GM23248 (cell line): ENCODE measurements around the gene FRMPD4. TPM values are rescaled to one million over a fixed set of nuclear protein-coding genes. Genes with fewer than 3 reads are reported as not detected.

Experiments
- DNase-seq: peaks from one replicate; pipeline ENCODE4 v3.0.0-alpha.2; 2015
- H2AFZ ChIP-seq: fragments of 200-600 bp; sonication (generic); 2 replicates; pipeline ENCODE4 v1.6.1; 2016; ENCODE audit warnings: antibody characterized with exemption
- H3F3A ChIP-seq: fragments of 200-600 bp; sonication (generic); 2 replicates; pipeline ENCODE4 v1.6.1; 2016; ENCODE audit warnings: mild to moderate bottlenecking, antibody characterized with exemption, mixed run types; ENCODE audit not compliant: insufficient read depth
- H3K27ac ChIP-seq: fragments of 200-600 bp; sonication (generic); 2 replicates; pipeline ENCODE4 v1.5.1; 2016; ENCODE audit warnings: mild to moderate bottlenecking
- H3K27me3 ChIP-seq: fragments of 200-600 bp; sonication (generic); replicated peaks from 2 replicates; pipeline ENCODE4 v1.6.1; 2016; ENCODE audit warnings: mild to moderate bottlenecking; ENCODE audit not compliant: insufficient read depth
- H3K36me3 ChIP-seq: fragments of 200-600 bp; sonication (generic); 2 replicates; pipeline ENCODE4 v1.6.1; 2016; ENCODE audit warnings: low read depth, mild to moderate bottlenecking
- H3K4me1 ChIP-seq: fragments of 200-600 bp; sonication (generic); 2 replicates; pipeline ENCODE4 v1.6.1; 2016; ENCODE audit warnings: mild to moderate bottlenecking; ENCODE audit not compliant: insufficient read depth
- H3K4me2 ChIP-seq: fragments of 200-600 bp; sonication (generic); one replicate; pipeline ENCODE4 v1.6.1; 2016; ENCODE audit warnings: mild to moderate bottlenecking; ENCODE audit not compliant: unreplicated experiment
- H3K4me3 ChIP-seq: fragments of 200-600 bp; sonication (generic); 2 replicates; pipeline ENCODE4 v1.5.1; 2016; ENCODE audit warnings: mild to moderate bottlenecking
- H3K79me2 ChIP-seq: fragments of 200-600 bp; sonication (generic); 2 replicates; pipeline ENCODE4 v1.6.1; 2016; ENCODE audit warnings: mild to moderate bottlenecking; ENCODE audit not compliant: insufficient read depth
- H3K9ac ChIP-seq: fragments of 200-600 bp; sonication (generic); 2 replicates; pipeline ENCODE4 v1.6.1; 2016; ENCODE audit warnings: mild to moderate bottlenecking
- H3K9me2 ChIP-seq: fragments of 200-600 bp; sonication (generic); 2 replicates; pipeline ENCODE4 v1.6.1; 2016; ENCODE audit warnings: mixed run types, mild to moderate bottlenecking, moderate library complexity; ENCODE audit not compliant: insufficient read depth
- H3K9me3 ChIP-seq: fragments of 200-600 bp; sonication (generic); one replicate; pipeline ENCODE4 v1.6.1; 2017; ENCODE audit warnings: low read depth
- H4K20me1 ChIP-seq: fragments of 200-600 bp; sonication (generic); 2 replicates; pipeline ENCODE4 v1.6.0; 2016; ENCODE audit not compliant: insufficient read depth
- EZH2 ChIP-seq: fragments of 200-600 bp; sonication (generic); IDR thresholded peaks from 2 replicates; pipeline ENCODE4 v1.6.1; 2018; ENCODE audit warnings: antibody characterized with exemption, mild to moderate bottlenecking; ENCODE audit not compliant: insufficient read depth, poor library complexity, severe bottlenecking
- EZH2phosphoT487 ChIP-seq: fragments of 200-600 bp; sonication (generic); IDR thresholded peaks from 2 replicates; pipeline ENCODE4 v1.6.1; 2018; ENCODE audit warnings: antibody characterized with exemption, moderate library complexity, mild to moderate bottlenecking, low read depth; ENCODE audit not compliant: insufficient read depth
- WGBS, 2 experiments: methylation state at CpG; one replicate each; pipeline ENCODE4 v1.1.6; 2015 to 2017; ENCODE audit warnings: low lambda C conversion rate in 2 of 2, low coverage in 1 of 2; ENCODE audit errors: missing lambda C conversion rate in 2 of 2; 5-methylcytosine and 5-hydroxymethylcytosine counted together
- in situ Hi-C: fragments of 300-500 bp; cut with MboI; formaldehyde crosslinking; loops from 2 replicates; pipeline ENCODE4 v1.15.0; 2020
- polyA plus RNA-seq: library from polyadenylated mRNA; unstranded; fragments of >200 nt; fragmentation: Nextera tagmentation; extraction: Ambion mirVana; gene quantifications from 2 replicates; pipeline ENCODE4 v1.2.1, GENCODE V29; 2016
- total RNA-seq: library from RNA; depleted of rRNA; stranded (reverse); fragments of >200 nt; shearing (Covaris generic); gene quantifications from 2 replicates; pipeline ENCODE4 v1.2.3, GENCODE V29; 2014

FRMPD4 gene
- total and polyA plus RNA-seq, 2 experiments from 2014 or later = 0.04 TPM; not detected in 1

DNA sequence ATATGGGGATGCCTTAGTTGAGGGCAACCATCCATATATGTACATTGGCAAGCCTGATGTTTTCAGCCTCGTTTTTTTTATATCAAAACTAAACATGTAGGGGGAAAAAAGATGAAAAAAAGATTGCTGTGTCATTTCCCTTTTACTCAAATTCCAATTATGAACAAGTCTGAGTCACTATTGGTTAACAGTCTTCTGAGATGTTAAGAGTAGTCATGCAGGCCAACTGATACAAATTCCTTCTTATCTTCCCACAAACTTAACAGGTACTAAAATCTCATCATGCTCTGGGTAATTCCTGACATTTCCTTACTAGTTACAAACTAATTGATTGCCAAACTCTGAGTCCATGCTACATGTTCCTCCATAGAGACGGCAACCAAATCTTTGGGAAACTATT lies 222.1 kb downstream of the FRMPD4 start:
- H3K36me3 ChIP-seq = no peaks in the 10 kb centered on the region
- no peak overlapping the region for H3K9ac ChIP-seq
- no peaks in the 10 kb centered on the region for H3F3A ChIP-seq
- DNase-seq = peak; percentile 5
- in situ Hi-C loops = no loop called here
- TF ChIP-seq EZH2 (no peak), EZH2phosphoT487 (no peak)
- no peak overlapping the region for H3K27ac ChIP-seq
- H3K27me3 ChIP-seq = no peaks in the 10 kb centered on the region
- H3K4me3 ChIP-seq = no peak overlapping the region
- H3K9me3 ChIP-seq = no peaks in the 10 kb centered on the region
- H3K4me2 ChIP-seq = no peak overlapping the region
- H3K79me2 ChIP-seq = no peaks in the 10 kb centered on the region
- H4K20me1 ChIP-seq = no peaks in the 10 kb centered on the region
- no peaks in the 10 kb centered on the region for H3K9me2 ChIP-seq
- H3K4me1 ChIP-seq = no peaks in the 10 kb centered on the region
- 28 to 33% methylated on average over 2 of the region's 2 CpGs for WGBS, 2 experiments
- no peak overlapping the region for H2AFZ ChIP-seq

DNA sequence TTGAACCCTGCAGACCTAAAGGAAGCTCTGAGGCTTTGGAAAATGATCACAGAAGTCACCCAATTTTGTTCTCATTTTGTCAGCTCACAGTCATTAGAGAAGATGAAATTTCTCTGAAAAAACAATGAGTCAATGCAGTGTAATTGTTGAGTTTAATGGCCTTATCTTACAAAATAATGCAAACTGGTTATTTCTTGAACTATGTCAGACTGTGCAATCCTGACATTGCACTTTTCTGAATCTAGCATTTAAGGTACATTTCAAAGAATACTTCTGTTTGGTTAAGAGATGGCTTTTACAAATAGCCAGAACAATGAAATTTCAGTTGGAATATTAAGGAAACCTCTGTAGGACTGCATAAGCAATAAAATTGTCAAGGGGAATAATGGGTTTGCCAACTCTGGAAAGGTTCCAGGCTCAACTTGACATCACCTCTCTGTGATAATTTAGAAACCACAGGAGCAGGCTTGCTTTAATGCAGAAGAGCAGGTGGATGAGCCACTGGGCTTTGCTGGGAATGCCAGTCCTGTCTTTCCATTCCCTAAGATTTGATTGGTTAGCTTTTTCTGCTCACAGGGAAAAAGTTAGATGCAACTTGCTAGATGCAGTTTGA lies 222.8 kb downstream of the FRMPD4 start:
- H3K9me3 ChIP-seq = no peaks in the 10 kb centered on the region
- H3K27ac ChIP-seq = no peak overlapping the region
- no peak for DNase-seq
- H3F3A ChIP-seq = no peaks in the 10 kb centered on the region
- H2AFZ ChIP-seq = no peak overlapping the region
- H3K4me3 ChIP-seq = no peak overlapping the region
- H3K27me3 ChIP-seq = no peaks in the 10 kb centered on the region
- H3K9me2 ChIP-seq = no peaks in the 10 kb centered on the region
- no peak for TF ChIP-seq EZH2
- no peak for TF ChIP-seq EZH2phosphoT487
- H3K9ac ChIP-seq = no peak overlapping the region
- no peak overlapping the region for H3K4me2 ChIP-seq
- no peaks in the 10 kb centered on the region for H3K36me3 ChIP-seq
- no peaks in the 10 kb centered on the region for H4K20me1 ChIP-seq
- in situ Hi-C loops = no loop called here
- no peaks in the 10 kb centered on the region for H3K79me2 ChIP-seq
- no peaks in the 10 kb centered on the region for H3K4me1 ChIP-seq

DNA sequence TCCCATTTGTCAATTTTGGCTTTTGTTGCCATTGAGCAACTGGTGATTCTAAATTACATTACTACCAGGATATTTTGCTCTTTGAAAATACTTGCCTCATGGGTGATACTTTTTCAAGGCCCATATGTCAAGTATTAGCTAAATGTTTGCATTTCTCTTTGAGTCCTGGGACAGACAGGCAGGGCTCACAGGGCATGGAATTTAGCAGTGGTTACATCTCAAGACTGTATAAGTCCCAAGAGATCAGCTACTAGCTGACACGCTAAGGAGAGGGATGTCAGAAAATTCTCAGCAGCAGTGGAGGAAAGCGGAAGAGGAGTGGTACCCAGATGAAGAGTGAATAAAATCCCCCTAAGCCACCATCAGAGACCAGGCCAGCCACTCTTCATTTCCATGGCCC lies 224.9 kb downstream of the FRMPD4 start:
- no peaks in the 10 kb centered on the region for H3K9me2 ChIP-seq
- no peak overlapping the region for H3K27ac ChIP-seq
- TF ChIP-seq EZH2 = no peak
- no peak for TF ChIP-seq EZH2phosphoT487
- 30 to 43% methylated on average over 2 of the region's 2 CpGs for WGBS, 2 experiments
- H3K9me3 ChIP-seq = no peaks in the 10 kb centered on the region
- no peaks in the 10 kb centered on the region for H4K20me1 ChIP-seq
- H3K4me1 ChIP-seq = no peaks in the 10 kb centered on the region
- DNase-seq = no peak
- no peak overlapping the region for H3K4me2 ChIP-seq
- no peak overlapping the region for H2AFZ ChIP-seq
- no peaks in the 10 kb centered on the region for H3K79me2 ChIP-seq
- in situ Hi-C loops = no loop called here
- no peaks in the 10 kb centered on the region for H3K27me3 ChIP-seq
- H3K36me3 ChIP-seq = no peaks in the 10 kb centered on the region
- H3K9ac ChIP-seq = no peak overlapping the region
- no peak overlapping the region for H3K4me3 ChIP-seq
- no peaks in the 10 kb centered on the region for H3F3A ChIP-seq

DNA sequence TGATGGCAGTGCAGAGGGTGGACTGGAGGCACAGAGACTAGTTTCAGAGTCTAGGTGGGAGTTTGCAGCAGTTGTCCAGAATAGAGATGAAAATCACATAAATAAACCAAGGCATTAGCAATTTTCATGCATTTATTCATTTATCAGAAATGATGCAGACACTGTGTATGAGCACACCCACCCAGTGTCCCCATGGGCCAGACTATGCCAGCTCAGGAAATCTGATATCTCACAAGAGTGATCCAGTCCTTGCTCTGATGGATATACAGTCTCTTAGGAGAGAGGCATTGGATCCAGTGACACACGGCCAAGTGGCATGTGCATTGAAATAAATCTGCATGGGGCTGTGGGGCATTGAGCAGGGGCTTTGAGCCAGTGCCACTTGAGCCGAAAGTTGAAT lies 228.2 kb downstream of the FRMPD4 start:
- H3K9me3 ChIP-seq = no peaks in the 10 kb centered on the region
- H4K20me1 ChIP-seq = no peaks in the 10 kb centered on the region
- no peak overlapping the region for H3K4me3 ChIP-seq
- no peaks in the 10 kb centered on the region for H3K4me1 ChIP-seq
- no peaks in the 10 kb centered on the region for H3K79me2 ChIP-seq
- 11 to 22% methylated on average over 1 to 2 of the region's 2 CpGs for WGBS, 2 experiments
- no peaks in the 10 kb centered on the region for H3K36me3 ChIP-seq
- no peak for TF ChIP-seq EZH2
- TF ChIP-seq EZH2phosphoT487 = no peak
- H3K9me2 ChIP-seq = no peaks in the 10 kb centered on the region
- DNase-seq = no peak
- H3K27ac ChIP-seq = no peak overlapping the region
- no peak overlapping the region for H3K9ac ChIP-seq
- in situ Hi-C loops = no loop called here
- H3K27me3 ChIP-seq = no peaks in the 10 kb centered on the region
- H3K4me2 ChIP-seq = no peak overlapping the region
- no peak overlapping the region for H2AFZ ChIP-seq
- no peaks in the 10 kb centered on the region for H3F3A ChIP-seq

DNA sequence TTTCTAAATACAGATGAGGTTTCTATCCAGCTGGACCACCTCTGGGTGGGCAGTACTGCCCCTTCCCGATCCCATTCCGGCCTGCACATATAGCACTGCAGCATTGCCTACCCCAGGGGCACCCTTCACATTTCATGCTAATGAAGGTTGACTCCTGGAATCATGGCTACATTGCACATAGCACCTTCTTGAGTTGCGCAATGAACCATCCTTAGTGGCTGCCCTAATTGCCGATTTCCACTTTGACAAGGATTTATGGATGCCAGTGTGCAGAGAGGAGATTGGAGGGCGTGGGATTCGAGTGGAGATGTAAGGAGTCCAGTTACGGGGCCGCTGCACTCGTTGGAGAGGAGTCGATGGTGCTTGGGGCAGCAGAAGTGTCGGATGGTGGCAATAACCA lies 229.0 kb downstream of the FRMPD4 start:
- Histone ChIP-seq H3K4me1 (no peaks in the 10 kb centered on the region), H3F3A (no peaks in the 10 kb centered on the region), H3K9ac (no peak overlapping the region), H3K79me2 (no peaks in the 10 kb centered on the region), H3K27ac (no peak overlapping the region), H3K27me3 (no peaks in the 10 kb centered on the region), H2AFZ (no peak overlapping the region), H4K20me1 (no peaks in the 10 kb centered on the region), H3K36me3 (no peaks in the 10 kb centered on the region), H3K4me2 (no peak overlapping the region), H3K4me3 (no peak overlapping the region), H3K9me2 (no peaks in the 10 kb centered on the region), H3K9me3 (no peaks in the 10 kb centered on the region)
- in situ Hi-C loops = no loop called here
- no peak for DNase-seq
- TF ChIP-seq EZH2 = no peak
- TF ChIP-seq EZH2phosphoT487 = no peak
- 23 to 41% methylated on average over 11 of the region's 11 CpGs for WGBS, 2 experiments
